Measurements from ENCODE around the gene ARFIP1. TPM values are rescaled to one million over a fixed set of nuclear protein-coding genes. Genes with fewer than 3 reads are reported as not detected.

Gene ARFIP1
- total RNA-seq, 1 experiment from 2014 or later, result 32.7 TPM

- no peak overlapping the region for H2AFZ ChIP-seq (ENCODE audit: low read depth, low read length, poor library complexity, severe bottlenecking)
- H3K27ac ChIP-seq (ENCODE audit: low read depth, low read length), result no peak overlapping the region
- H3K9me3 ChIP-seq (ENCODE audit: control insufficient read depth in 1 of 2, insufficient read depth in 1 of 2, low read depth in 1 of 2, low read length in 2 of 2), result no peaks in the 10 kb centered on the region
- intact Hi-C loops (cut with micrococcal nuclease), result no loop called here
- POLR2A ChIA-PET, result no interaction called here
- TF ChIP-seq EGR1 (IDR thresholded peaks at IDR 0.05; ENCODE audit: low read depth), result no peak
- no peak for TF ChIP-seq ZFX (IDR thresholded peaks at IDR 0.05)
- TF ChIP-seq SP1 (IDR thresholded peaks at IDR 0.05; ENCODE audit: low read depth), result no peak
- no peak for TF ChIP-seq CTCF (IDR thresholded peaks at IDR 0.05 in 2 of 3, conservative IDR thresholded peaks at IDR 0.05 in 1 of 3; ENCODE audit: borderline replicate concordance in 1 of 3, insufficient read depth in 1 of 3, low read depth in 2 of 3, low read length in 2 of 3)
- TF ChIP-seq ELF1 (IDR thresholded peaks at IDR 0.05; ENCODE audit: borderline replicate concordance, low read depth), result no peak
- no peak for TF ChIP-seq POLR2AphosphoS5 (IDR thresholded peaks at IDR 0.05; ENCODE audit: low read depth, low read length)
- no peak for TF ChIP-seq JUND (IDR thresholded peaks at IDR 0.05)
- no peak for TF ChIP-seq TCF7L2 (IDR thresholded peaks at IDR 0.05; ENCODE audit: borderline replicate concordance, extremely low read depth, insufficient read depth, insufficient read length)
- no peak for TF ChIP-seq MAX (IDR thresholded peaks at IDR 0.05)
- TF ChIP-seq EZH2 (IDR thresholded peaks at IDR 0.05), result no peak
- TF ChIP-seq YY1 (IDR thresholded peaks at IDR 0.05; ENCODE audit: extremely low read depth, insufficient replicate concordance, low read depth, low read length), result no peak
- TF ChIP-seq ATF3 (IDR thresholded peaks at IDR 0.05), result no peak
- H4K20me1 ChIP-seq (ENCODE audit: insufficient read depth), result no peaks in the 10 kb centered on the region
- H3K9ac ChIP-seq (ENCODE audit: low read length), result no peak overlapping the region
- no peak for DNase-seq (ENCODE audit: low read depth, low spot score)
- no peaks in the 10 kb centered on the region for H3K27me3 ChIP-seq (ENCODE audit: insufficient read depth, low read length)
- CTCF ChIA-PET, result no interaction called here
- ATAC-seq, result no peak
- H3K4me1 ChIP-seq (ENCODE audit: control insufficient read depth in 1 of 2, insufficient read depth in 2 of 2, low read length in 2 of 2), result no peaks in the 10 kb centered on the region
- no peaks in the 10 kb centered on the region for H3K9me2 ChIP-seq (ENCODE audit: insufficient read depth)
- no peak overlapping the region for H3K4me2 ChIP-seq (ENCODE audit: low read length)
- H3K36me3 ChIP-seq (ENCODE audit: control insufficient read depth in 1 of 2, insufficient read depth in 2 of 2, low read length in 2 of 2), result no peaks in the 10 kb centered on the region
- H3K4me3 ChIP-seq (replicated peaks in 1 of 2; ENCODE audit: low read depth in 1 of 2, low read length in 2 of 2), result no peak overlapping the region
- no peaks in the 10 kb centered on the region for H3K79me2 ChIP-seq (ENCODE audit: insufficient read depth, low read length)
- BruUV-seq (replicated peaks), result no TSS peak
- RAD21 ChIA-PET (ENCODE audit: low non-redundant PET in 1 of 2, low total read pairs in 2 of 2, uncharacterized antibody in 2 of 2, unreplicated experiment in 2 of 2), result no interaction called here
Measured at GRCh38 chr4:152909901-152910300, 130.1 kb downstream of the ARFIP1 start.
